Naive thymus-derived CD8-positive, alpha-beta T cell (primary cell): ENCODE data around the gene AGER. TPM values are rescaled to one million over a fixed set of nuclear protein-coding genes. Genes with fewer than 3 reads are reported as not detected.

Experiments used
- ATAC-seq, 2 donors: fragments of 150-1000 bp; cut with Tn5 transposase in 1 of 2; sonication (Bioruptor Pico), chemical (Tn5 transposase) in 1 of 2; 1 replicate in 1 of 2; 2 replicates in 1 of 2; pipeline ENCODE4 v1.10.0; 2021; ENCODE audit warnings: mild to moderate bottlenecking in 2 of 2, moderate library complexity in 2 of 2
- POLR2A ChIA-PET: fragments of 350-600 bp; sonication (Branson Sonifier 250); formaldehyde crosslinking; loops from one replicate; lab custom pipeline; 2021; ENCODE audit warnings: antibody characterized with exemption; lab: Charles Lee
- DNase-seq, 10 donors: peaks; one replicate each; pipeline versions ENCODE4 v3.0.0 to v3.0.0-alpha.2; 2020 to 2022
- H3K27ac Mint-ChIP-seq, 10 donors: one replicate each; pipeline ENCODE4 v1.8.0; 2020 to 2022; ENCODE audit warnings: mild to moderate bottlenecking in 10 of 10, mixed read lengths in 10 of 10, moderate library complexity in 4 of 10, inconsistent platforms in 1 of 10
- H3K27me3 Mint-ChIP-seq, 5 donors: one replicate each; pipeline ENCODE4 v1.8.0; 2021 to 2022; ENCODE audit warnings: mixed read lengths in 5 of 5
- H3K36me3 Mint-ChIP-seq, 3 donors: one replicate each; pipeline ENCODE4 v1.8.0; 2020 to 2022; ENCODE audit warnings: mixed read lengths in 3 of 3, mild to moderate bottlenecking in 2 of 3, inconsistent platforms in 1 of 3
- H3K4me1 Mint-ChIP-seq, 4 donors: one replicate each; pipeline ENCODE4 v1.8.0; 2021 to 2022; ENCODE audit warnings: mixed read lengths in 4 of 4
- H3K4me3 Mint-ChIP-seq, 10 donors: one replicate each; pipeline ENCODE4 v1.8.0; 2020 to 2022; ENCODE audit warnings: mild to moderate bottlenecking in 10 of 10, mixed read lengths in 10 of 10, moderate library complexity in 6 of 10, inconsistent platforms in 1 of 10
- H3K9me3 Mint-ChIP-seq, 9 donors: one replicate each; pipeline ENCODE4 v1.8.0; 2020 to 2022; ENCODE audit warnings: mixed read lengths in 9 of 9, mild to moderate bottlenecking in 3 of 9, inconsistent platforms in 1 of 9, moderate library complexity in 1 of 9
- polyA plus RNA-seq, 3 donors: library from polyadenylated mRNA; unstranded; fragments of 300-500 nt; fragmentation: Illumina TruSeq; gene quantifications; one replicate each; pipeline ENCODE4 v1.2.3, GENCODE V29; 2021
- total RNA-seq, 8 experiments: library from RNA in 2 of 8; stranded (reverse) in 2 of 8; gene quantifications; one replicate each; pipeline ENCODE4 v1.2.3 and lab custom pipeline; 2021 to 2026

AGER gene
- total RNA-seq, result 10 to 100 TPM; 56.0 to 60.3 TPM
- polyA plus RNA-seq, result 1 to 10 TPM in 1 of 3 donors, under 1 TPM in 2; 0.09 to 1.9 (median 0.25) TPM
- 6.2 to 25.4 (median 14.9) reads per million in 6 experiments for total RNA-seq (lab: John Stamatoyannopoulos, UW)

DNA sequence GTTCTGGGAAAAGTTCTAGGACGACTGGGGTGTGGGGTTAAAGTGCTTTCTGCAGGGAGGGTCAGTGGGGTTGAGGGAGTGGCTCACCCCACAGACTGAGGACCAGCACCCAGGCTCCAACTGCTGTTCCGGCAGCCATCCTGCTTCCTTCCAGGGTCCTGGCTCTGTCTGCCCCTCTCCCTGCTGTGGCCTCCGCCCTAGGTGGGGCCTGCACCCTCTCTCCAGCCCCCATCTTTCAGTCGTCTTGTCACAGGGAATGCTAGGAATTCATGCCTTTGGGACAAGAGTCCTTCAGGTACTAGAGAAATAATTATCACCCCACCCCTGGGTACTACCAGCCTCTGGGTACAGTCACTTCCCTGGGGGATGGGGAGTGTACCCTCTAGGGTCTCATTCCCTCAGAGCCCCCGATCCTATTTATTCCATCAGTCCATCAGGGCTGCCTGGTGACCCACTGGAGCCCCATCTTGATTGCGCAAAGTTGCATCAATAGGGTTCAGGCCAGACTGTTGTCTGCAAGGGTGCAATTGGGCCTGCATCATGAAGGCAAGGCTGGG is at the start of gene AGER:
Gene AGER (minus strand): TSS at position 170 of the 557 bp plus-strand sequence. CDS start 31 bp downstream, at position 139.
- peak within 1 kb of the TSS in 1 of 10 donors; percentile 40 for H3K4me3 Mint-ChIP-seq
- POLR2A ChIA-PET, result interaction anchor here (9.4 kb wide), 1 partner anchor 8 kb away, joined by 303 read pairs; the partner anchor contains the start of genes GPSM3 and PBX2
- DNase-seq (no peak), ATAC-seq (no peak)
- H3K36me3 Mint-ChIP-seq, result peaks cover 6 to 81% (median 14%) of the 10 kb centered on the region in 3 donors
- H3K27ac Mint-ChIP-seq, result peak within 1 kb of the TSS; percentile 31 to 77 (median 58)
- no peaks in the 10 kb centered on the region for H3K9me3 Mint-ChIP-seq
- H3K27me3 Mint-ChIP-seq, result no peaks in the 10 kb centered on the region
- H3K4me1 Mint-ChIP-seq, result peaks cover 35 to 76% (median 69%) of the 10 kb centered on the region in 4 donors

DNA sequence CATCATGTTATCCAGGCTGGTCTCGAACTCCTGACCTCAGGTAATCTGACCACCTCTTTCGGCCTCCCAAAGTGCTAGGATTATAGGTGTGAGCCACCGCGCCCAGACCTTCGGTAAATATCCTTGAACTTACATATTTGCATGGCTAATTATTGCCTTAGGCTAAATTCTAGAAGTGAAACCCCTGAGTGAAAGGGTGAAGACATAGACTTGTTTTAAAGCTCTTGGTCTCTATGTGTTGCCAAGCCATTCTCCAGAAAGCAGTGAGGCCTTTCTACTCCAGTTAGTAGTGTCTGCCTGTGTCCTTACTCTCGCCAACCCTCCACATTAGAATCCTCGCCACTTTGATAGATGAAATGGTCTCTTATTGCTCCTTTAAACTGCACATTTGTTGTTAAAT is 42.4 kb upstream of the AGER start:
- Mint-ChIP-seq H3K36me3 (no peaks in the 10 kb centered on the region), H3K27me3 (no peaks in the 10 kb centered on the region), H3K4me3 (no peak overlapping the region), H3K27ac (no peak overlapping the region), H3K4me1 (peaks cover 21 to 46% (median 24%) of the 10 kb centered on the region in 4 donors), H3K9me3 (no peaks in the 10 kb centered on the region)
- POLR2A ChIA-PET, result interaction anchor here (0.7 kb wide), 1 partner anchor 7 kb away, joined by 4 read pairs; no protein-coding TSS in a partner anchor
- DNase-seq, result no peak
- no peak for ATAC-seq

DNA sequence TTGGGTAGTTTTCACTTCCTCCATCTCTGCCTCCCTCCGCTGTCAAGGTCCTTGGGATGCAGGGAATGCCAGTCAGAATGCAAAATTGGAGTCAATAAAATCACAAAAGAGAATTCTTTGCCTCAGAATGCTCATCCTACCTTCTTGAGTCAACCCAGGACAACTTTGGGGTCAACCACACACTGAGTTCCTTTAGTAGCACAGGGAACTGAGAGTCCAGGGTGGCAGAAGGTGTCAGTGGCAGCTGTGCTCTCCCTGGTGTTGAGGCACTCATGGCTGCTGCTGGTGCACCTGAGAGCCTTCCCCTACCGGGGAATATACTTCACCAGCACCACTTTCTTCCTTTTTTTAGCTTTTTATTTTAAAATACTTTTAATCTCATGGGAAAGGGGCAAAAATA is 40.6 kb upstream of the AGER start:
- Mint-ChIP-seq H3K4me1 (peaks cover 21 to 46% (median 24%) of the 10 kb centered on the region in 4 donors), H3K9me3 (no peaks in the 10 kb centered on the region), H3K27ac (peak overlapping the region in 6 of 10 donors; percentile 14 to 70 (median 55)), H3K36me3 (no peaks in the 10 kb centered on the region), H3K27me3 (no peaks in the 10 kb centered on the region), H3K4me3 (no peak overlapping the region)
- DNase-seq (no peak), ATAC-seq (no peak)
- POLR2A ChIA-PET, result no interaction called here

DNA sequence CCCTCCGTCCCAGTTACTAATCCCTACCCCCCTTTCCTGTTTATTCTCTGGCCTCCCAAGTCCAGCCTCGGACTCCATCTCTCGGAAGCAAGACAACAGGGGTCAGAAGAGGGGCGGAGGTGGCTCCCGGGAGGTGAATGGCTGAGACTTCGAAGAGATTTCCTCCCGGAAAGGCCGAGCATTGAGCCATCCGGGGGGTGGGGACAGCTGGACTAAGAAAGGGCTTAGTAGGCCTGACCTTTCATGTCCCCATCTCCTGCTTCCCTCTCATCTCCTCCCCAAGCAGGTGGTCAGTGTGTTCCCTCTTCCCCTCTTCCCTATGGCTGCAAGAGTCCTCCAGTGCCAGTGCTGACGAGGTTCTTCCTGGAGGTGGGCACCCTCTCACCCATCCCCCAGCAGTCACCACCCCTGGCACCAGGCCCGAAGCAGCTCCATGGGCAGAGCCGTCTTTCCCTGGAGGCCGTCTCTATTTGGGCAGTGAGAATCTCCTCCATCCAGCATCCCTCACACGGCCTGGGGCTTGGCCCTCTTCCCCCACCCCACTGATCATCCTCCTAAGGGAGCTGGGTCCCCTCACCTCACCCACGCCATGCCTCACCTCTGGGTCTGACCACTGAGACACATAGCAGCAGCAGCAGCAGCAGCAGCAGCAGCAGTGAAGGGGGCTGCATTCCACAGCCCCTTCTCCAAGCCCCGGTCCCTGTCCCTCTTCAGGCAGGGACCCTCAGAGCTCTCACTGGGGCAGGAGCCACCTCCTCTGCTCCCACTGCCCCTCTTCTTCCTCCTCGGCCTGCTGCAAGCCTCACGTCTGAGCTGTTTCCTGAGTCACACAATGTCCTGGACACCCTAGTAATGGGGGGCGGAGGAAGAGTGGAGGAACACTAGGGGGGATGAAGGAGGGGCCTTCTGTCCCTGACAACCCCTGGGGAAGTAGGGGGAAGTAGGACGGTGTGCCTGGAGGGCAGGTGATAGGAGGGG is 39.5 kb upstream of the AGER start, which contains the start of gene NOTCH4:
Gene NOTCH4 (minus strand): TSS at position 810 of the 978 bp plus-strand sequence. CDS start 139 bp downstream, at position 671.
- no peak for DNase-seq
- peaks cover 21 to 44% (median 24%) of the 10 kb centered on the region in 4 donors for H3K4me1 Mint-ChIP-seq
- H3K27me3 Mint-ChIP-seq, result no peaks in the 10 kb centered on the region
- peak within 1 kb of the TSS in 9 of 10 donors; percentile 52 to 91 (median 57) for H3K27ac Mint-ChIP-seq
- ATAC-seq, result no peak
- no peaks in the 10 kb centered on the region for H3K9me3 Mint-ChIP-seq
- H3K36me3 Mint-ChIP-seq, result no peaks in the 10 kb centered on the region
- POLR2A ChIA-PET, result no interaction called here
- H3K4me3 Mint-ChIP-seq, result peak within 1 kb of the TSS in 1 of 10 donors; percentile 8

DNA sequence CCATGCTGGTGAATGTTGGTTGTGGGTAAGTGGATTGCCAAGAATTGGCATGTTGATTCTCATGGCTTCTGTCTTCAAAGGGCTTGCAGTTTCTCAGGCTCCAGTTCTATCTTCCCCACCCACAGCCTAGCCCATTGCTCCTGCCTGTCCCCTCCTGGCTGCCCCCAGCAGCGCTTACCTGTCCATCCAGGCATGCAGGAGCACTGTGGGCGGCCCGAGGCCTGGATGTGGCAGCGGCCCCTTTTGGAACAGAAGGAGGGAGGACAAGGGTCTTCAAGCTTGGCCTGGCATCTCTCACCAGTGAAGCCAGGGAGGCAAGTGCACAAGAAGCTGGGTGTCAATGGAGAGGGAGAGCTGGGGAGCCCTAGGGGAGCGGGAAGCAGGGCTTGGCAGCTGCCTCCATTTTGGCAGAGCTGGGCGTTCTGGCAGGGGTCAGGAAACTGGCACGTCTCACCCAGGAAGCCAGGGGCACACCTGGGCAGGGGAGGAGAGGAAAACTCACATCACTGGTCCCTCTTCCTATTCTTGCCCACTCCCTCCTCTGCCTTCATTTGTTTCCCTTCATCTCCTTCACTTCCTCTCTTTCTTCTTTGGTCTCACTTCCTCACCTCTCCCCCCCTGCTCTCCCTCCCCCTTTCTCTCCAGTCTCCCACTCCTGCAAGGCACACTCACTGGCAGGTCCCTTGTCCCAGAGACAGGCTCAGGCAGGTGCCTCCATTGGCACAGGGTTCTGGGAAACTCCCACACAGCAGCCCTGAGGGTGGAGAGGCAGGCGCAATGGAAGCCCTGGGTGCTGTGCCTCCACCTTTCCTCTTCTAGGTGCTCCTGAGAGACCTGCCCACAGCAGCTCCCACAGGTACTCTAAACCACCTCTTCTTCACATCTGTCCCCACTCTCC is 38.5 kb upstream of the AGER start:
- H3K4me3 Mint-ChIP-seq, result peak overlapping the region in 1 of 10 donors; percentile 8
- no peaks in the 10 kb centered on the region for H3K36me3 Mint-ChIP-seq
- no peaks in the 10 kb centered on the region for H3K9me3 Mint-ChIP-seq
- no peak for DNase-seq
- ATAC-seq, result no peak
- H3K4me1 Mint-ChIP-seq, result peaks cover 22 to 40% (median 25%) of the 10 kb centered on the region in 4 donors
- H3K27ac Mint-ChIP-seq, result peak overlapping the region in 6 of 10 donors; percentile 41 to 91 (median 68)
- POLR2A ChIA-PET, result interaction anchor here (1.2 kb wide), 1 partner anchor 726 kb away, joined by 4 read pairs; no protein-coding TSS in a partner anchor
- H3K27me3 Mint-ChIP-seq, result peaks cover 0 to 3% (median 0%) of the 10 kb centered on the region in 5 donors

DNA sequence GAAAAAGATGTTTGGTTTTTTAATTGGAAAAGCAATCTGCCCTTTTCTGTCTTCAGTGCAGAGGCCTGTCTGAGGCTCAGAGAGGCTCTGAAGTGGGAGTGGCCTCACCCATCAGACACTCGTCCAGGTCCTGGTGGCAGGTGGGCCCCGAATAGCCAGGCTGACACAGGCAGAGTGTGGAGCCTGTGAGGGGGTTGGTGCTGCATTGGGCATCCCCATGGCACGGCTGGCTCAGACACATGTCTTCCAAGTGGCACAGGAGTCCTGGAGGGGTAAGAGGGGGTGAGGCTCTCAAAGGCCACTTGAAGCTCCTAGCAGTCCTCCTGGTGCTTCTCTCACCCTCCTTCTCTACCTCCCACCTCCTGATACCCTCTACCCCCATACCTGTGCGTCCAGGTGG is 36.0 kb upstream of the AGER start:
- POLR2A ChIA-PET, result no interaction called here
- Mint-ChIP-seq H3K27me3 (peaks cover 0 to 5% (median 0%) of the 10 kb centered on the region in 5 donors), H3K9me3 (no peaks in the 10 kb centered on the region), H3K27ac (no peak overlapping the region), H3K36me3 (no peaks in the 10 kb centered on the region), H3K4me3 (peak overlapping the region in 1 of 10 donors; percentile 16), H3K4me1 (peaks cover 19 to 29% (median 21%) of the 10 kb centered on the region in 4 donors)
- no peak for DNase-seq
- no peak for ATAC-seq

DNA sequence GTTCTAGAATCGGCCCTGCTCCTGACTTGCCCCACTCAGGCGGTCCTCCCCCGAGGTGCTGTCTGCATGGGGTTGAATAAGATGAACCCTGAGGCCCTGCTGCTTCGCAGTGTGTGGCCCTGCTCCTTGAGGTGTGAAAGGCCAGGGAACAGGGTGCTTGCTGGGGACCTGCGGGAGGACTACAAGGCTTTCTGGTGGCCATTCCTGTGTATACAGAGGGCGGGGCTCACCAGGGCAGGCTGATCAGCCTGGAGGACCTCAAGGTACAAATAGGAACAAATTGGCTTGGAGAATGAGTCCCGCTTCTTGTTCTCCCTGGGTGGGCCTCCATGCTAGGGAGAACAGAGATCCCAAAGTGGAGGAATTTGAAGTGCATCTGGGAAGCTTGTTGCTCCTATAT is 34.1 kb upstream of the AGER start:
- Mint-ChIP-seq H3K27me3 (peaks cover 0 to 5% (median 0%) of the 10 kb centered on the region in 5 donors), H3K4me1 (peaks cover 12 to 17% (median 14%) of the 10 kb centered on the region in 4 donors), H3K36me3 (no peaks in the 10 kb centered on the region), H3K27ac (no peak overlapping the region), H3K4me3 (no peak overlapping the region), H3K9me3 (no peaks in the 10 kb centered on the region)
- POLR2A ChIA-PET, result interaction anchor here (0.5 kb wide), 1 partner anchor 117 kb away, joined by 6 read pairs; no protein-coding TSS in a partner anchor
- DNase-seq, result no peak
- no peak for ATAC-seq

DNA sequence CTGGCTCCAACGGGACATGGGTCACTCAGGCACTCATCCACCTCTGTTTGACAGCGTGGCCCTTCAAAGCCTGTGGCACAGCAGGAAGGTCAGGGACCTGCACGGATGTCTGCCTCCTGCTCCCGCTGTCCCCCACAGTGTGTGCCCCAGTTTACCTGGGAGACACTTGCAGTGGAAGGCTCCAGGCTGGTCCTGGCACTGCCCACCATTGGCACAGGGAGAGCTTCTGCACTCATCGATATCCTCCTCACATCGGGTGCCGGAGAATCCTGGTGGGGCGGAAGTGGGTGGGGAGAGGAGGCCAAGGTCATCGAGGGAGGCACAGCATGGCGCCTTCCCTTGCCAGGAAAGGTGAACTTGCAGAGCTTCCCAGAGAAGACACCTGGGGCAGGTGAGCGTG is 32.9 kb upstream of the AGER start:
- H3K27me3 Mint-ChIP-seq, result peaks cover 0 to 5% (median 0%) of the 10 kb centered on the region in 5 donors
- no peak overlapping the region for H3K4me3 Mint-ChIP-seq
- no peak overlapping the region for H3K27ac Mint-ChIP-seq
- DNase-seq, result no peak
- H3K4me1 Mint-ChIP-seq, result peaks cover under 1 to 8% (median 4%) of the 10 kb centered on the region in 4 donors
- ATAC-seq, result no peak
- H3K9me3 Mint-ChIP-seq, result no peaks in the 10 kb centered on the region
- no peaks in the 10 kb centered on the region for H3K36me3 Mint-ChIP-seq
- POLR2A ChIA-PET, result no interaction called here

DNA sequence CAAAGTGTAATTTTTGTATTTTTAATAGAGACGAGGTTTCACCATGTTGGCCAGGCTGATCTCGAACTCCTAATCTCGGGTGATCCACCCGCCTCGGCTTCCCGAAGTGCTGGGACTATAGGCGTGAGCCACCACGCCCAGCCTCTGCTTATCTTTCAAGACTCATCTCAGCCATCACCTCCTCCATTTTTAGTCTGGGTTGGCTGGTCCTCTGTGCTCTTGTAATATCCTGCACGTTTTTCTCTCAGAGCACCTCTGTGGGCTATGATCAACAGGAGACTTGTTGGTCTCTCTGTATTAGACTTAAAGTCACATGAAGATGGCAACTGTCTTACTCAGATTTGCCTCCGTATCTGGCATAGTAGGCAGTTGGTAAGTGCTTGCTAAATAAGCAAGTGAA is 32.2 kb upstream of the AGER start:
- Mint-ChIP-seq H3K9me3 (no peaks in the 10 kb centered on the region), H3K27ac (peak overlapping the region in 1 of 10 donors; percentile 87), H3K36me3 (no peaks in the 10 kb centered on the region), H3K4me1 (peaks cover 0 to 8% (median under 1%) of the 10 kb centered on the region in 4 donors), H3K4me3 (no peak overlapping the region), H3K27me3 (peaks cover 0 to 5% (median 0%) of the 10 kb centered on the region in 5 donors)
- DNase-seq, result no peak
- ATAC-seq, result no peak
- POLR2A ChIA-PET, result interaction anchor here (0.7 kb wide), 1 partner anchor 1827 kb away, joined by 3 read pairs; no protein-coding TSS in a partner anchor

DNA sequence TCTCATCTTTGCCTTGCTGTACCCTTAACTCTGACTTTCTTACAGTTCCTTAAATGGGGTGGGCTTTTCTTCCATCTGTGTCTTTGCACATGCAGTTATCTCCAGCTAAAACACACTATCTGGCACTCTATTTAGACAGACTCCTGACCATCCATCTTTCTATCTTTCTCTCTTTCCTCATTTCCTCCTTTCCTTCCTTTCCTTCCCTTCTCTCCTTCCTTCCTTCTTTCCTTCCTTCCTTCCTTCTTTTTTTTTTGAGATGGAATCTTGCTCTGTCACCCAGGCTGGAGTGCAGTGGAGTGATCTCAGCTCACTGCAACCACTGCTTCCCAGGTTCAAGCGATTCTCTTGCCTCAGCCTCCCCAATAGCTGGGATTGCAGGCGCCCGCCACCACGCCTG is 31.6 kb upstream of the AGER start:
- peak overlapping the region in 1 of 10 donors; percentile 83 for H3K27ac Mint-ChIP-seq
- ATAC-seq, result no peak
- H3K4me3 Mint-ChIP-seq, result no peak overlapping the region
- POLR2A ChIA-PET, result interaction anchor here (0.7 kb wide), 1 partner anchor 1826 kb away, joined by 3 read pairs; no protein-coding TSS in a partner anchor
- peaks cover 0 to 9% (median under 1%) of the 10 kb centered on the region in 4 donors for H3K4me1 Mint-ChIP-seq
- H3K27me3 Mint-ChIP-seq, result peaks cover 0 to 5% (median 0%) of the 10 kb centered on the region in 5 donors
- no peaks in the 10 kb centered on the region for H3K36me3 Mint-ChIP-seq
- DNase-seq, result no peak
- H3K9me3 Mint-ChIP-seq, result no peaks in the 10 kb centered on the region

DNA sequence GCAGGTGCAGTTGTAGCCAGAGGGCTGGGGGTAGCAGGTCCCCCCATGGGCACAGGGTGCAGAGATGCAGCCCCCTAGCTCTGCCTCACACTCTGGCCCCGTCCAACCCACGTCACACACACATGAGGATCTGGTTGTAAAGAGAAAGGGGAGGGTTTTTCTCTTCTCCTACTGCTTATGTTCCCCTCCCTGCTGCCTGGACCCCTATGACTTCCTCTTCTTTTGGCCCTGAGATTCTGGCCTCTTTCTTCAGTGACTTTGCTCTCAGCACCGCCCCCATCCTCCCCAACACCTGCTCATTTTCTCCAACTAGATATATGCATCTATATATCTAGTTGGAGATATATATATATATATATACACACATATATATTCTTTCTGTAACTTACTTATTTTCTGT is 30.1 kb upstream of the AGER start:
- peaks cover 0 to 11% (median under 1%) of the 10 kb centered on the region in 4 donors for H3K4me1 Mint-ChIP-seq
- no peak overlapping the region for H3K4me3 Mint-ChIP-seq
- DNase-seq (no peak), ATAC-seq (no peak)
- H3K9me3 Mint-ChIP-seq, result no peaks in the 10 kb centered on the region
- peaks cover 0 to 5% (median 0%) of the 10 kb centered on the region in 5 donors for H3K27me3 Mint-ChIP-seq
- peak overlapping the region in 3 of 10 donors; percentile 2 to 35 (median 9) for H3K27ac Mint-ChIP-seq
- POLR2A ChIA-PET, result interaction anchor here (0.6 kb wide), 1 partner anchor 17 kb away, joined by 7 read pairs; no protein-coding TSS in a partner anchor
- no peaks in the 10 kb centered on the region for H3K36me3 Mint-ChIP-seq
